ENCODE results near the gene ADAM21.
"Not testable (repeated sequence)": the region's sequence is repeated elsewhere in the genome, so short reads cannot be mapped to it uniquely, and the experiment has no call there.

The ADAM21 gene

DNA sequence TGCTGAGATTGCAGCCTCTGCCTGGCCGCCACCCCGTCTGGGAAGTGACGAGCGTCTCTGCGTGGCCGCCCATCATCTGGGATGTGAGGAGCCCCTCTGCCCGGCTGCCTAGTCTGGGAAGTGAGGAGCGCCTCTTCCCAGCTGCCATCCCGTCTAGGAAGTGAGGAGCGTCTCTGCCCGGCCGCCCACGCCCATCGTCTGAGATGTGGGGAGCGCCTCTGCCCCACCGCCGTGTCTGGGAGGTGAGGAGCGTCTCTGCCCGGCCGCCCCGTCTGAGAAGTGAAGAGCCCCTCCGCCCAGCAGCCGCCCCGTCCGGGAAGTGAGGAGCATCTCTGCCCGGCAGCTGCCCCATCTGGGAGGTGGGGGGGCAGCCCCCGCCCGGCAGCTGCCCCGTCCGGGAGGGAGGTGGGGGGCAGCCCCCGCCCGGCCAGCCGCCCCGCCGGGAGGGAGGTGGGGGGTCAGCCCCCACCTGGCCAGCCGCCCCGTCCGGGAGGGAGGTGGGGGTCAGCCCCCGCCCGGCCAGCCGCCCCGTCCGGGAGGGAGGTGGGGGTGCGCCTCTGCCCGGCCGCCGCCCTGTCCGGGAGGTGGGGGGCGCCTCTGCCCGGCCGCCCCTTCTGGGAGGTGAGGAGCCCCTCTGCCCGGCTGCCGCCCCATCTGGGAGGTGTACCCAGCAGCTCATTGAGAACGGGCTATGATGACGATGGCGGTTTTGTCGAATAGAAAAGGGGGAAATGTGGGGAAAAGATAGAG lies 25.6 kb downstream of the ADAM21 start:
- not testable (repeated sequence) for DNase-seq

DNA sequence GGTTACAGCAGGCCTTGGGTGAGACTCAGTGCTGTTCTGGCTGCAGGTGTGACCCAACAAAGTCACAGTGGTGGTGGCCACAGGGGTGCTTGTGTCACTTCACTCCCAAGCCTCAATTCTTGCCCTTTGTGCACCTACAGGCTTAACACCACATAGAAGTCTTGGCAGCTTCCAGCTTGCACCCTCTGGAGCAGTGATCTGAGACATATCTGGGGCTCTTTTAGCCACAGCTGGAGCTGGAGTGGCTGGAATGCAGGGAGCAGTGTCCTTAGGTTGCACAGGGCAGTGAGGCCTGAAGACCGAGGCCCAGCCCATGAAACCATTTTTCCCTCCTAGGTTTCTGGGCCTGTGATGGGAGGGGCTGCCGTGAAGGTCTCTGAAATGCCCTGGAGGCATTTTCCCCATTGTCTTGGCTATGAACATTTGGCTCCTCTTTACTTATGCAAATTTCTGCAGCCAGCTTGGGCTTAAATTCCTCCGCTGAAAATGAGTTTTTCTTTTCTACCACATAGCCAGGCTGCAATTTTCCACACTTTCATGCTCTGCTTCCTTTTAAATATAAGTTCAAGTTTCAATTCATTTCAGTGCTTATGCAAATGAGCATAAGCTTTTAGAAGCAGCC lies 37.7 kb downstream of the ADAM21 start:
- no peak for DNase-seq

DNA sequence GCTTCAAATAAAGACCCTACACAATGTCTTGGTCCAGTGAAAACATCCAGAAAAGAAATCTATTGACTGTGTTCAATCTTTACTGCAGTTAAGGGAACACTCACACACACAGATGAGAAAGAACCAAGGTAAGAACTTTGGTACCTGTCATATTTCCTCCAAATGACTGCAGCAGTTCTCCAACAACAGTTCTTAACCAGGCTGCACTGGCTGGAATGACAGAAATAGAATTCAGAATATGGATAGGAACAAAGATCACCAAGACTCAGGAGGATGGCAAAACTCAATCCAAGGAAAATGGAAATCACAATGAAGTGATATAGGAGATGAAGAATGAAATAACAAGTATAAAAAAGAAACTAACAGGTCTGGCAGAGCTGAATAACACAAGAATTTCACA lies 46.2 kb downstream of the ADAM21 start:
- DNase-seq: no peak

Data from SW 1271 (cell line).